Ascending aorta (tissue), 2 donors: ENCODE results near the gene ULK4. TPM values are rescaled to one million over a fixed set of nuclear protein-coding genes. Genes with fewer than 3 reads are reported as not detected.

ENCODE experiments used
- DNase-seq, 2 donors: peaks; one replicate each; pipeline ENCODE4 v3.0.0-alpha.2; 2019; ENCODE audit warnings: low spot score in 2 of 2
- H3K27ac ChIP-seq, 2 donors: fragments of 200-600 bp; sonication (generic); one replicate each; pipeline ENCODE4 v1.5.1; 2016 to 2017; ENCODE audit warnings: mild to moderate bottlenecking in 1 of 2
- H3K27me3 ChIP-seq: fragments of 200-600 bp; sonication (generic); one replicate; pipeline ENCODE4 v1.5.1; 2017
- H3K36me3 ChIP-seq, 2 donors: fragments of 200-600 bp; sonication (generic); one replicate each; pipeline ENCODE4 v1.5.1; 2016
- H3K4me1 ChIP-seq, 2 donors: fragments of 200-600 bp; sonication (generic); one replicate each; pipeline ENCODE4 v1.5.1; 2016 to 2017; ENCODE audit warnings: mild to moderate bottlenecking in 1 of 2
- H3K4me3 ChIP-seq, 2 donors: fragments of 200-600 bp; sonication (generic); one replicate each; pipeline ENCODE4 v1.5.1; 2016 to 2017; ENCODE audit warnings: mild to moderate bottlenecking in 1 of 2
- H3K9me3 ChIP-seq, 2 donors: fragments of 200-600 bp; sonication (generic); one replicate each; pipeline ENCODE4 v1.5.1; 2016
- CTCF ChIP-seq, 3 experiments: fragments of 200-600 bp in 2 of 3; fragments of 450-650 bp in 1 of 3; sonication (generic) in 2 of 3; IDR thresholded peaks; one replicate each; pipeline ENCODE4 v1.5.1; 2016 to 2019; ENCODE audit warnings: antibody characterized with exemption in 3 of 3, mild to moderate bottlenecking in 1 of 3, moderate library complexity in 1 of 3
- intact Hi-C: fragments of 100-400 bp; cut with DNase I; formaldehyde crosslinking; loops from one replicate; pipeline ENCODE4 v1.15.1; 2023
- total RNA-seq: library from RNA; depleted of rRNA; stranded (reverse); fragments of >200 nt; gene quantifications from one replicate; pipeline ENCODE4 v1.1.0, GENCODE V29; 2016

ULK4 gene
- total RNA-seq, 1 donor from 2014 or later, result 4.2 TPM

- DNase-seq, result no peak
- intact Hi-C loops, result no loop called here
- no peak overlapping the region for H3K4me3 ChIP-seq
- H3K27me3 ChIP-seq, result no peaks in the 10 kb centered on the region
- no peaks in the 10 kb centered on the region for H3K4me1 ChIP-seq
- H3K27ac ChIP-seq, result no peak overlapping the region
- H3K36me3 ChIP-seq, result no peaks in the 10 kb centered on the region
- no peaks in the 10 kb centered on the region for H3K9me3 ChIP-seq
- TF ChIP-seq CTCF (IDR thresholded peaks at IDR 0.05), result no peak
Observed at GRCh38 chr3:41485484-41485883, 476.4 kb downstream of the ULK4 start.

GRCh38 chr3:41482134-41482533, 479.8 kb downstream of the ULK4 start:
- no peak overlapping the region for H3K27ac ChIP-seq
- H3K4me3 ChIP-seq, result no peak overlapping the region
- H3K9me3 ChIP-seq, result no peaks in the 10 kb centered on the region
- TF ChIP-seq CTCF (IDR thresholded peaks at IDR 0.05), result no peak
- intact Hi-C loops, result no loop called here
- H3K27me3 ChIP-seq, result no peaks in the 10 kb centered on the region
- no peak for DNase-seq
- no peaks in the 10 kb centered on the region for H3K4me1 ChIP-seq
- H3K36me3 ChIP-seq, result no peaks in the 10 kb centered on the region

- no peaks in the 10 kb centered on the region for H3K4me1 ChIP-seq
- no peak overlapping the region for H3K4me3 ChIP-seq
- intact Hi-C loops, result no loop called here
- no peak for DNase-seq
- TF ChIP-seq CTCF (IDR thresholded peaks at IDR 0.05), result no peak
- no peaks in the 10 kb centered on the region for H3K36me3 ChIP-seq
- H3K27ac ChIP-seq, result no peak overlapping the region
- peaks cover 2 to 12% of the 10 kb centered on the region in 2 donors for H3K9me3 ChIP-seq
- H3K27me3 ChIP-seq, result no peaks in the 10 kb centered on the region
Observed at GRCh38 chr3:41478278-41478677, 483.6 kb downstream of the ULK4 start.

GRCh38 chr3:41477399-41478014, 484.4 kb downstream of the ULK4 start:
- no peak for TF ChIP-seq CTCF (IDR thresholded peaks at IDR 0.05)

GRCh38 chr3:41469083-41469482, 492.8 kb downstream of the ULK4 start:
- intact Hi-C loops, result no loop called here
- Histone ChIP-seq H3K4me1 (no peaks in the 10 kb centered on the region), H3K27me3 (no peaks in the 10 kb centered on the region), H3K4me3 (no peak overlapping the region), H3K36me3 (no peaks in the 10 kb centered on the region), H3K9me3 (peaks cover 18 to 43% of the 10 kb centered on the region in 2 donors), H3K27ac (no peak overlapping the region)
- no peak for TF ChIP-seq CTCF (IDR thresholded peaks at IDR 0.05)
- DNase-seq, result no peak

More at GRCh38 chr3:41477399-41478014, 484.4 kb downstream of the ULK4 start:
- DNase-seq, result no peak
- H3K36me3 ChIP-seq, result no peaks in the 10 kb centered on the region
- H3K4me3 ChIP-seq, result no peak overlapping the region
- H3K27me3 ChIP-seq, result no peaks in the 10 kb centered on the region
- no peaks in the 10 kb centered on the region for H3K4me1 ChIP-seq
- no peak overlapping the region for H3K27ac ChIP-seq
- peaks cover 9 to 20% of the 10 kb centered on the region in 2 donors for H3K9me3 ChIP-seq
- intact Hi-C loops, result no loop called here

- Histone ChIP-seq H3K4me3 (no peak overlapping the region), H3K4me1 (no peaks in the 10 kb centered on the region), H3K36me3 (no peaks in the 10 kb centered on the region), H3K9me3 (peaks cover 9 to 29% of the 10 kb centered on the region in 2 donors), H3K27ac (no peak overlapping the region), H3K27me3 (no peaks in the 10 kb centered on the region)
- DNase-seq, result no peak
- intact Hi-C loops, result no loop called here
- no peak for TF ChIP-seq CTCF (IDR thresholded peaks at IDR 0.05)
Observed at GRCh38 chr3:41467481-41467880, 494.4 kb downstream of the ULK4 start.
